ENCODE measurements around the gene ENOPH1.
A peak's percentile ranks its signal among the peaks of the same experiment; 100 is the strongest.
"Not testable (repeated sequence)": the region's sequence is repeated elsewhere in the genome, so short reads cannot be mapped to it uniquely, and the experiment has no call there.

ENOPH1 gene

GRCh38 chr4:82430193-82430963 is at the start of gene ENOPH1, which contains the start of gene HNRNPDL:
ENOPH1 (plus strand) TSS chr4:82430590; CDS start chr4:82430830, 240 bp downstream.
HNRNPDL (minus strand) TSS chr4:82430462; CDS start chr4:82429690, 772 bp downstream.
- DNase-seq (ENCODE audit: low read depth) = peak; percentile 99
- Histone ChIP-seq H3K9me3 (ENCODE audit: control insufficient read depth, low read length) (no peaks in the 10 kb centered on the region), H3K9ac (ENCODE audit: low read length) (peak within 1 kb of the TSS; percentile 98), H3K36me3 (ENCODE audit: control insufficient read depth, insufficient read depth, low read length, severe bottlenecking) (peaks cover 25% of the 10 kb centered on the region), H3K4me1 (ENCODE audit: control insufficient read depth, insufficient read depth, low read length) (peaks cover 24% of the 10 kb centered on the region), H3K4me3 (ENCODE audit: low read length) (peak within 1 kb of the TSS; percentile 100), H3K27me3 (replicated peaks; ENCODE audit: control insufficient read depth, insufficient read depth, low read length) (no peaks in the 10 kb centered on the region)

- Histone ChIP-seq H3K27me3 (replicated peaks; ENCODE audit: control insufficient read depth, insufficient read depth, low read length) (no peaks in the 10 kb centered on the region), H3K9me3 (ENCODE audit: control insufficient read depth, low read length) (no peaks in the 10 kb centered on the region), H3K36me3 (ENCODE audit: control insufficient read depth, insufficient read depth, low read length, severe bottlenecking) (no peaks in the 10 kb centered on the region), H3K9ac (ENCODE audit: low read length) (no peak overlapping the region), H3K4me3 (ENCODE audit: low read length) (no peak overlapping the region), H3K4me1 (ENCODE audit: control insufficient read depth, insufficient read depth, low read length) (peaks cover under 1% of the 10 kb centered on the region)
- DNase-seq (ENCODE audit: low read depth) = no peak
Observed at GRCh38 chr4:82380831-82381230, 49.6 kb upstream of the ENOPH1 start.

GRCh38 chr4:82381235-82381634 is 49.2 kb upstream of the ENOPH1 start:
- no peak overlapping the region for H3K4me3 ChIP-seq (ENCODE audit: low read length)
- DNase-seq (ENCODE audit: low read depth) = no peak
- no peaks in the 10 kb centered on the region for H3K9me3 ChIP-seq (ENCODE audit: control insufficient read depth, low read length)
- no peak overlapping the region for H3K9ac ChIP-seq (ENCODE audit: low read length)
- no peaks in the 10 kb centered on the region for H3K27me3 ChIP-seq (replicated peaks; ENCODE audit: control insufficient read depth, insufficient read depth, low read length)
- no peaks in the 10 kb centered on the region for H3K4me1 ChIP-seq (ENCODE audit: control insufficient read depth, insufficient read depth, low read length)
- no peaks in the 10 kb centered on the region for H3K36me3 ChIP-seq (ENCODE audit: control insufficient read depth, insufficient read depth, low read length, severe bottlenecking)

- no peaks in the 10 kb centered on the region for H3K36me3 ChIP-seq (ENCODE audit: control insufficient read depth, insufficient read depth, low read length, severe bottlenecking)
- no peaks in the 10 kb centered on the region for H3K9me3 ChIP-seq (ENCODE audit: control insufficient read depth, low read length)
- H3K4me3 ChIP-seq (ENCODE audit: low read length) = no peak overlapping the region
- DNase-seq (ENCODE audit: low read depth) = no peak
- H3K27me3 ChIP-seq (replicated peaks; ENCODE audit: control insufficient read depth, insufficient read depth, low read length) = no peaks in the 10 kb centered on the region
- no peaks in the 10 kb centered on the region for H3K4me1 ChIP-seq (ENCODE audit: control insufficient read depth, insufficient read depth, low read length)
- H3K9ac ChIP-seq (ENCODE audit: low read length) = no peak overlapping the region
Observed at GRCh38 chr4:82381661-82382296, 48.6 kb upstream of the ENOPH1 start.

GRCh38 chr4:82382751-82383150 is 47.6 kb upstream of the ENOPH1 start:
- no peaks in the 10 kb centered on the region for H3K27me3 ChIP-seq (replicated peaks; ENCODE audit: control insufficient read depth, insufficient read depth, low read length)
- no peak for DNase-seq (ENCODE audit: low read depth)
- H3K4me1 ChIP-seq (ENCODE audit: control insufficient read depth, insufficient read depth, low read length) = no peaks in the 10 kb centered on the region
- H3K9ac ChIP-seq (ENCODE audit: low read length) = no peak overlapping the region
- H3K36me3 ChIP-seq (ENCODE audit: control insufficient read depth, insufficient read depth, low read length, severe bottlenecking) = no peaks in the 10 kb centered on the region
- no peak overlapping the region for H3K4me3 ChIP-seq (ENCODE audit: low read length)
- H3K9me3 ChIP-seq (ENCODE audit: control insufficient read depth, low read length) = no peaks in the 10 kb centered on the region

GRCh38 chr4:82386312-82386711 is 44.1 kb upstream of the ENOPH1 start:
- H3K27me3 ChIP-seq (replicated peaks; ENCODE audit: control insufficient read depth, insufficient read depth, low read length); DNase-seq (ENCODE audit: low read depth); H3K4me1 ChIP-seq (ENCODE audit: control insufficient read depth, insufficient read depth, low read length); H3K9me3 ChIP-seq (ENCODE audit: control insufficient read depth, low read length); H3K36me3 ChIP-seq (ENCODE audit: control insufficient read depth, insufficient read depth, low read length, severe bottlenecking); H3K4me3 ChIP-seq (ENCODE audit: low read length); H3K9ac ChIP-seq (ENCODE audit: low read length): not testable (repeated sequence)

GRCh38 chr4:82388405-82388804 is 42.0 kb upstream of the ENOPH1 start:
- no peak for DNase-seq (ENCODE audit: low read depth)
- no peak overlapping the region for H3K4me3 ChIP-seq (ENCODE audit: low read length)
- no peaks in the 10 kb centered on the region for H3K27me3 ChIP-seq (replicated peaks; ENCODE audit: control insufficient read depth, insufficient read depth, low read length)
- no peaks in the 10 kb centered on the region for H3K4me1 ChIP-seq (ENCODE audit: control insufficient read depth, insufficient read depth, low read length)
- no peaks in the 10 kb centered on the region for H3K36me3 ChIP-seq (ENCODE audit: control insufficient read depth, insufficient read depth, low read length, severe bottlenecking)
- no peak overlapping the region for H3K9ac ChIP-seq (ENCODE audit: low read length)
- H3K9me3 ChIP-seq (ENCODE audit: control insufficient read depth, low read length) = no peaks in the 10 kb centered on the region

GRCh38 chr4:82390061-82390460 is 40.3 kb upstream of the ENOPH1 start:
- H3K4me1 ChIP-seq (ENCODE audit: control insufficient read depth, insufficient read depth, low read length); DNase-seq (ENCODE audit: low read depth); H3K27me3 ChIP-seq (replicated peaks; ENCODE audit: control insufficient read depth, insufficient read depth, low read length); H3K36me3 ChIP-seq (ENCODE audit: control insufficient read depth, insufficient read depth, low read length, severe bottlenecking); H3K4me3 ChIP-seq (ENCODE audit: low read length); H3K9me3 ChIP-seq (ENCODE audit: control insufficient read depth, low read length); H3K9ac ChIP-seq (ENCODE audit: low read length): not testable (repeated sequence)

- no peak overlapping the region for H3K4me3 ChIP-seq (ENCODE audit: low read length)
- no peaks in the 10 kb centered on the region for H3K9me3 ChIP-seq (ENCODE audit: control insufficient read depth, low read length)
- H3K9ac ChIP-seq (ENCODE audit: low read length) = no peak overlapping the region
- DNase-seq (ENCODE audit: low read depth) = no peak
- no peaks in the 10 kb centered on the region for H3K4me1 ChIP-seq (ENCODE audit: control insufficient read depth, insufficient read depth, low read length)
- no peaks in the 10 kb centered on the region for H3K36me3 ChIP-seq (ENCODE audit: control insufficient read depth, insufficient read depth, low read length, severe bottlenecking)
- no peaks in the 10 kb centered on the region for H3K27me3 ChIP-seq (replicated peaks; ENCODE audit: control insufficient read depth, insufficient read depth, low read length)
Observed at GRCh38 chr4:82394896-82395295, 35.5 kb upstream of the ENOPH1 start.

- Histone ChIP-seq H3K9ac (ENCODE audit: low read length) (no peak overlapping the region), H3K4me1 (ENCODE audit: control insufficient read depth, insufficient read depth, low read length) (no peaks in the 10 kb centered on the region), H3K36me3 (ENCODE audit: control insufficient read depth, insufficient read depth, low read length, severe bottlenecking) (no peaks in the 10 kb centered on the region), H3K27me3 (replicated peaks; ENCODE audit: control insufficient read depth, insufficient read depth, low read length) (no peaks in the 10 kb centered on the region), H3K9me3 (ENCODE audit: control insufficient read depth, low read length) (no peaks in the 10 kb centered on the region), H3K4me3 (ENCODE audit: low read length) (no peak overlapping the region)
- no peak for DNase-seq (ENCODE audit: low read depth)
Observed at GRCh38 chr4:82397527-82397926, 32.9 kb upstream of the ENOPH1 start.

- Histone ChIP-seq H3K9me3 (ENCODE audit: control insufficient read depth, low read length) (no peaks in the 10 kb centered on the region), H3K9ac (ENCODE audit: low read length) (no peak overlapping the region), H3K4me3 (ENCODE audit: low read length) (no peak overlapping the region), H3K4me1 (ENCODE audit: control insufficient read depth, insufficient read depth, low read length) (no peaks in the 10 kb centered on the region), H3K27me3 (replicated peaks; ENCODE audit: control insufficient read depth, insufficient read depth, low read length) (no peaks in the 10 kb centered on the region), H3K36me3 (ENCODE audit: control insufficient read depth, insufficient read depth, low read length, severe bottlenecking) (no peaks in the 10 kb centered on the region)
- DNase-seq (ENCODE audit: low read depth) = no peak
Observed at GRCh38 chr4:82398263-82398662, 32.1 kb upstream of the ENOPH1 start.
